Measurements from ENCODE around the gene NRIP1.
"Not testable (repeated sequence)": the region's sequence is repeated elsewhere in the genome, so short reads cannot be mapped to it uniquely, and the experiment has no call there.

NRIP1 gene

DNA sequence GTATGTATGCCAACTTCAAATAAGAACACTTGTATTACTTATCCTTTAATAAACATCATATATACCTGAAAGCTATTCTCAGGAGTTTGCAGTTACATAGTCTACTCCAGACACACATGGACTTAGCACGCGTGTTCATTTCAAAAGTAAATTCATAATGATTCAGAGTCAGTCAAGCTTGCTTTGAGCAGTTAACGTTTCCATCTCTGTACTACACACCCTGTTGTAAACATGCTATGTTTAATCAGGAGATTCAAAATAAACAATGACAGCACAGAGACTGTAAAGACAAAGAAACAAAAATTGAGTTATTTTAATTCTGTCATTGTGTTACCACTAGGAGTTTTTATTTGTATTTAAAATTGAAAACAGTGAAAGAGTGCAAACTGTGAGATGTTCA lies 119.6 kb downstream of the NRIP1 start:
- no peak for DNase-seq (ENCODE audit: extremely low read depth, low read depth)
- no peak overlapping the region for H3K4me3 ChIP-seq (replicated peaks; ENCODE audit: low read depth, low read length)
- TF ChIP-seq, protein P1, sequence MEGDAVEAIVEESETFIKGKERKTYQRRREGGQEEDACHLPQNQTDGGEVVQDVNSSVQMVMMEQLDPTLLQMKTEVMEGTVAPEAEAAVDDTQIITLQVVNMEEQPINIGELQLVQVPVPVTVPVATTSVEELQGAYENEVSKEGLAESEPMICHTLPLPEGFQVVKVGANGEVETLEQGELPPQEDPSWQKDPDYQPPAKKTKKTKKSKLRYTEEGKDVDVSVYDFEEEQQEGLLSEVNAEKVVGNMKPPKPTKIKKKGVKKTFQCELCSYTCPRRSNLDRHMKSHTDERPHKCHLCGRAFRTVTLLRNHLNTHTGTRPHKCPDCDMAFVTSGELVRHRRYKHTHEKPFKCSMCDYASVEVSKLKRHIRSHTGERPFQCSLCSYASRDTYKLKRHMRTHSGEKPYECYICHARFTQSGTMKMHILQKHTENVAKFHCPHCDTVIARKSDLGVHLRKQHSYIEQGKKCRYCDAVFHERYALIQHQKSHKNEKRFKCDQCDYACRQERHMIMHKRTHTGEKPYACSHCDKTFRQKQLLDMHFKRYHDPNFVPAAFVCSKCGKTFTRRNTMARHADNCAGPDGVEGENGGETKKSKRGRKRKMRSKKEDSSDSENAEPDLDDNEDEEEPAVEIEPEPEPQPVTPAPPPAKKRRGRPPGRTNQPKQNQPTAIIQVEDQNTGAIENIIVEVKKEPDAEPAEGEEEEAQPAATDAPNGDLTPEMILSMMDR (IDR thresholded peaks at IDR 0.05; ENCODE audit: low read depth, low read length, missing control alignments) = no peak

DNA sequence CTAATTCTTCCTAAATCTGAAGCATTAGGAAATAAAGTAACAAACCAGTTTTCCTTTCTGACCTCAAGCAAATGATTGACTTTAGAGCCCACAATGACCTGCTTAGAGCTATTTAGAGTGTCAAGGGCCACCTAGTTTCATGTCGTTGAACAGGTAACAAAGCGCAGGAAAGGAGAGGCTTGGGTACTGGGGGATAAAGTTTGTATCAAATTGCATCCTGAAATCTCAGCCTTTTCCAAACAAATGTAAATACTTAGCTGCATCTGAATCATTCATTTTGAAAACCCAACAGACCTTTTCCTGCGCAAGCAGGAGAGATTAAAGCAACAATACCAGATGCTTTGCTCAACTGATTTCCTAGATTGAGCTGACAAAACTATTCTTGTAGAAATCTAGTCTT lies 121.2 kb downstream of the NRIP1 start:
- no peak for DNase-seq (ENCODE audit: extremely low read depth, low read depth)
- no peak overlapping the region for H3K4me3 ChIP-seq (replicated peaks; ENCODE audit: low read depth, low read length)
- TF ChIP-seq, protein P1 (IDR thresholded peaks at IDR 0.05; ENCODE audit: low read depth, low read length, missing control alignments) = no peak

DNA sequence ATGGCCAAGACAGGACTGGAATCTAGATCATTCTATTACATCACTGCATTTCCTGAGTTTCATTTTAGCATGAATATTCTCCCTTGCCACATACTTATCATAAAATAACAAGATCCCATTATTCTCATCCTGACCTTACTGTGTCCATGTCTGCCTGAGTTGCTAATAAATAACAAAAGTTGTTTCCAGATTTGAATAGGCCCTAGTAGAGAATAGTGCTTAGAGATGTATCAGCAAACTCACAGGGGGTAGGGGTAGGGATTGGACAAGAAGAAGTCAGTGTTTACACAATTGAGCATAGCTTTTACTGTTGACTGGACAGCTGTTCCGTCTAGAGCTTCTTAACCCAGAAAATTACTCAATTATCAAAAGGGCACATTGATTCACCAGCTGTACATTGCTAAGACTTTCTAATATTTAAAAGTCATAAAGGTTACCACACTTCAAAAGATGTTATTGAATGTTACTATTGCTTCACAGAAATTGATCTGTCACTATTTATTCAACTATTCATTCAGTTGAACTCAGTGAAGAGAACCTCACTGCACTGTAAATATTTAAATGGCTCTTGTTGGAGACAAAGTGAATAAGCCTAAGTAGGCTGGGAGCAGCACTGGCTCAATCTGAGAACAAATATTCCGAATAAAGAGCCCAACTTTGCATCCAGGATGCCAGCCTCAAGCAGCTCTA lies 121.9 kb downstream of the NRIP1 start:
- TF ChIP-seq, protein P1 (IDR thresholded peaks at IDR 0.05; ENCODE audit: low read depth, low read length, missing control alignments) = no peak
- no peak for DNase-seq (ENCODE audit: extremely low read depth, low read depth)
- H3K4me3 ChIP-seq (replicated peaks; ENCODE audit: low read depth, low read length) = no peak overlapping the region

DNA sequence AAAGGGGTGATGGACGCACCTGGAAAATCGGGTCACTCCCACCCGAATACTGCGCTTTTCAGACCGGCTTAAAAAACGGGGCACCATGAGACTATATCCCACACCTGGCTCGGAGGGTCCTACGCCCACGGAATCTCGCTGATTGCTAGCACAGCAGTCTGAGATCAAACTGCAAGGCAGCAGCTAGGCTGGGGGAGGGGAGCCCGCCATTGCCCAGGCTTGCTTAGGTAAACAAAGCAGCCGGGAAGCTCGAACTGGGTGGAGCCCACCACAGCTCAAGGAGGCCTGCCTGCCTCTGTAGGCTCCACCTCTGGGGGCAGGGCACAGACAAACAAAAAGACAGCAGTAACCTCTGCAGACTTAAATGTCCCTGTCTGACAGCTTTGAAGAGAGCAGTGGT lies 137.5 kb downstream of the NRIP1 start:
- not testable (repeated sequence) for DNase-seq (ENCODE audit: extremely low read depth, low read depth); H3K4me3 ChIP-seq (replicated peaks; ENCODE audit: low read depth, low read length)

DNA sequence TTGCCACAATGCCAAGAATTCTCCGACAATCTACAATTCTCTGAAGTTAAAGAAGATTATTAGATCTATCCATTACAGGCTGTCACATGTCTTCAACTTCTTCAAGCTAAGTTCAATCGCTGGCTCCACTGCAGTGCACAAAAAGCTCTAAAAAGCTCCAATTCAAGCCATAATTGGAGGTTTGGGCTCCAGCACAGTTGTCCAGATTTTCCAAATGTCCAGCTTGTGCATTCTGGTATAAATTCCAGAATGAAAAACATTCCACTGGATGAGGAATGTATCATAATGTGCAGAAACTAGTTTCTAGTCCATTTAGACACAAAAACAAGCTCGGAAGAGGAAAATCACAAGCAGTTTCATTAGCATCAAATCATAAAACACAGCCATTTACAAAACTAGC lies 138.6 kb downstream of the NRIP1 start:
- no peak overlapping the region for H3K4me3 ChIP-seq (replicated peaks; ENCODE audit: low read depth, low read length)
- DNase-seq (ENCODE audit: extremely low read depth, low read depth) = no peak
- TF ChIP-seq, protein P1 (IDR thresholded peaks at IDR 0.05; ENCODE audit: low read depth, low read length, missing control alignments) = no peak

DNA sequence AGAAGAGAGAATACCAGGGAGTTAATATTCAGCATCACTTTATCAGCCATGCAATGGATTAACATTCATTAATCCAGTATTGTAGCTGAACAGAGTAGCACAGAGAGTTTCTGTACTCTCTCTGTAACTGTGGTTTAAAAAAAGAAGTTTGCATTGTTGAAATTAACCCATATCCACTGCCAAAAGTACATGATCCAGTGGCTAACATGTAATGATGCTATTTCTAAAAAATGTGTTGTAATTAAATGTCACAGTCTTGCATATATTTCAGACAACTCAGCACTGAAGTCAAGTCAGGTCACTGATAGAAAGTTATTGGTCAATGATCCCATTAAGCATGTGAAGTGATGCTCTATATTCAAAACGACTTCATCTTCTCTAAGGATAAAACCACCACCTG lies 141.3 kb downstream of the NRIP1 start:
- no peak for DNase-seq (ENCODE audit: extremely low read depth, low read depth)
- H3K4me3 ChIP-seq (replicated peaks; ENCODE audit: low read depth, low read length) = no peak overlapping the region
- TF ChIP-seq, protein P1 (IDR thresholded peaks at IDR 0.05; ENCODE audit: low read depth, low read length, missing control alignments) = no peak

DNA sequence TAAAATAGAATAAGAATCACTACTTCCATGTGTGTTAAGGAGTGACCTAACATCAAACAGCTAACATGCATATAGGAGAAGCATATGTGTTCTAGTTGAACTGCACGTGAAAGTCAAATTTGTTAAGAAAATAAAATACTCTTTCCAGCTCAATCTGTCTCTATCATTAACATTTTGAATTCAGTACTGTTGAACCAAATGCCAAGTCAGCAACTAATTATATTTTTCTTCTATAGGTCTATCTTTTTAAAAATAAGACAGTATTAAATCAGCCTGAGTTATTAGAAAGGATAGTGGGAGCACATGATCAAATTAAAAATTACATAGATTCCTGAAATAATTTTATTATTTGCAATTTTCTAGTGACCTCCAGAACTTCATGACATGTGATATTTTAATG lies 141.8 kb downstream of the NRIP1 start:
- H3K4me3 ChIP-seq (replicated peaks; ENCODE audit: low read depth, low read length) = no peak overlapping the region
- TF ChIP-seq, protein P1 (IDR thresholded peaks at IDR 0.05; ENCODE audit: low read depth, low read length, missing control alignments) = no peak
- DNase-seq (ENCODE audit: extremely low read depth, low read depth) = no peak
